Central memory CD4-positive, alpha-beta T cell (primary cell): Measurements from ENCODE around the gene CNKSR1.
A peak's percentile ranks its signal among the peaks of the same experiment; 100 is the strongest.

Source experiments
- DNase-seq: peaks from one replicate; pipeline ENCODE4 v3.0.0; 2022

The CNKSR1 gene

GRCh38 chr1:26160527-26161414 is 16.5 kb upstream of the CNKSR1 start:
- DNase-seq, result no peak

GRCh38 chr1:26161415-26162219 is 15.7 kb upstream of the CNKSR1 start:
- peak; percentile 28 for DNase-seq

GRCh38 chr1:26162220-26162709 is 15.0 kb upstream of the CNKSR1 start:
- DNase-seq, result no peak

GRCh38 chr1:26163684-26164035 is 13.6 kb upstream of the CNKSR1 start:
- DNase-seq, result no peak

GRCh38 chr1:26164036-26164860 is 13.0 kb upstream of the CNKSR1 start:
- DNase-seq, result peak; percentile 40

GRCh38 chr1:26164861-26165842 is 12.1 kb upstream of the CNKSR1 start:
- no peak for DNase-seq

- no peak for DNase-seq
Measured at GRCh38 chr1:26166719-26167281, 10.5 kb upstream of the CNKSR1 start.

- no peak for DNase-seq
Measured at GRCh38 chr1:26168410-26169197, 8.7 kb upstream of the CNKSR1 start, which contains the start of gene C1orf232. TSS of gene C1orf232 (minus strand) at chr1:26168963. CDS start at chr1:26168499, 464 bp downstream.

GRCh38 chr1:26169198-26169554 is 8.1 kb upstream of the CNKSR1 start:
- no peak for DNase-seq

- peak; percentile 75 for DNase-seq
Measured at GRCh38 chr1:26169669-26170471, 7.4 kb upstream of the CNKSR1 start, which contains the start of gene ZNF593. TSS of gene ZNF593 (plus strand) at chr1:26169908. CDS start at chr1:26169984, 76 bp downstream.

- DNase-seq, result no peak
Measured at GRCh38 chr1:26170472-26170821, 6.8 kb upstream of the CNKSR1 start.

- DNase-seq, result no peak
Measured at GRCh38 chr1:26171084-26172072, 5.9 kb upstream of the CNKSR1 start, which contains the start of gene ZNF593OS. TSS of gene ZNF593OS (minus strand) at chr1:26171832. CDS start at chr1:26171661, 171 bp downstream.

- no peak for DNase-seq
Measured at GRCh38 chr1:26175346-26175745, 1.9 kb upstream of the CNKSR1 start.

GRCh38 chr1:26180010-26180506 is 2.8 kb downstream of the CNKSR1 start:
- DNase-seq, result no peak

GRCh38 chr1:26181586-26182382 is 4.5 kb downstream of the CNKSR1 start:
- DNase-seq, result no peak

- no peak for DNase-seq
Measured at GRCh38 chr1:26182383-26182696, 5.0 kb downstream of the CNKSR1 start.

GRCh38 chr1:26184086-26184485 is 6.8 kb downstream of the CNKSR1 start:
- no peak for DNase-seq
